GM19239 (cell line): ENCODE measurements around the gene PPP3CA.
"Not testable (repeated sequence)": the region's sequence is repeated elsewhere in the genome, so short reads cannot be mapped to it uniquely, and the experiment has no call there.

Experiments
- DNase-seq: peaks from one replicate; pipeline ENCODE4 v3.0.0; 2011; ENCODE audit warnings: low spot score; ENCODE audit not compliant: insufficient read length
- FAIRE-seq: peaks from 2 replicates; lab custom pipeline; 2011; peaks lifted over from hg19 to GRCh38; lab: Jason Lieb, UNC

PPP3CA gene

GRCh38 chr4:101035487-101035886 lies 311.8 kb downstream of the PPP3CA start:
- FAIRE-seq (no peak), DNase-seq (no peak)

- no peak for FAIRE-seq
- DNase-seq, result no peak
Observed at GRCh38 chr4:101033986-101034385, 313.3 kb downstream of the PPP3CA start.

- no peak for FAIRE-seq
- no peak for DNase-seq
Observed at GRCh38 chr4:101032541-101032940, 314.8 kb downstream of the PPP3CA start.

GRCh38 chr4:101031971-101032370 lies 315.4 kb downstream of the PPP3CA start:
- DNase-seq (no peak), FAIRE-seq (no peak)

- no peak for DNase-seq
Observed at GRCh38 chr4:101028886-101029285, 318.4 kb downstream of the PPP3CA start.

GRCh38 chr4:101027721-101028120 lies 319.6 kb downstream of the PPP3CA start:
- FAIRE-seq, result no peak

More at GRCh38 chr4:101028886-101029285, 318.4 kb downstream of the PPP3CA start:
- no peak for FAIRE-seq

GRCh38 chr4:101025755-101026154 lies 321.6 kb downstream of the PPP3CA start:
- no peak for FAIRE-seq
- no peak for DNase-seq

More at GRCh38 chr4:101027721-101028120, 319.6 kb downstream of the PPP3CA start:
- DNase-seq, result no peak

- DNase-seq (no peak), FAIRE-seq (peak; percentile 33)
Observed at GRCh38 chr4:101022151-101023024, 324.9 kb downstream of the PPP3CA start.

GRCh38 chr4:101020956-101021355 lies 326.4 kb downstream of the PPP3CA start:
- DNase-seq (peak; percentile 2), FAIRE-seq (peak; percentile 98)

GRCh38 chr4:101019941-101020401 lies 327.4 kb downstream of the PPP3CA start:
- FAIRE-seq (no peak), DNase-seq (peak; percentile 2)

GRCh38 chr4:101019313-101019712 lies 328.0 kb downstream of the PPP3CA start:
- no peak for DNase-seq
- FAIRE-seq, result no peak

GRCh38 chr4:101018836-101019235 lies 328.5 kb downstream of the PPP3CA start:
- DNase-seq, result peak; percentile 23
- peak; percentile 100 for FAIRE-seq

- FAIRE-seq (peak; percentile 93), DNase-seq (peak; percentile 7)
Observed at GRCh38 chr4:101014417-101014816, 332.9 kb downstream of the PPP3CA start.

- DNase-seq, result no peak
- no peak for FAIRE-seq
Observed at GRCh38 chr4:101010987-101011386, 336.3 kb downstream of the PPP3CA start.

GRCh38 chr4:101009471-101009870 lies 337.9 kb downstream of the PPP3CA start:
- FAIRE-seq (peak; percentile 97), DNase-seq (peak; percentile 18)

GRCh38 chr4:101008503-101008902 lies 338.8 kb downstream of the PPP3CA start:
- DNase-seq (no peak), FAIRE-seq (no peak)

- no peak for FAIRE-seq
- DNase-seq, result no peak
Observed at GRCh38 chr4:101005659-101006058, 341.7 kb downstream of the PPP3CA start.

- peak; percentile 44 for FAIRE-seq
Observed at GRCh38 chr4:101000496-101000895, 346.8 kb downstream of the PPP3CA start.

GRCh38 chr4:100995671-100996070 lies 351.7 kb downstream of the PPP3CA start:
- no peak for FAIRE-seq
- no peak for DNase-seq

More at GRCh38 chr4:101000496-101000895, 346.8 kb downstream of the PPP3CA start:
- DNase-seq, result no peak

- FAIRE-seq, result not testable (repeated sequence)
Observed at GRCh38 chr4:100995002-100995401, 352.3 kb downstream of the PPP3CA start.

GRCh38 chr4:100991332-100992069 lies 355.8 kb downstream of the PPP3CA start:
- DNase-seq, FAIRE-seq: not testable (repeated sequence)

More at GRCh38 chr4:100995002-100995401, 352.3 kb downstream of the PPP3CA start:
- not testable (repeated sequence) for DNase-seq
